SK-N-SH (cell line): ENCODE measurements around the gene ANK3. TPM values are rescaled to one million over a fixed set of nuclear protein-coding genes. Genes with fewer than 3 reads are reported as not detected.

Experiments used
- CTCF ChIA-PET: fragments of 300-600, 350-600 bp; formaldehyde crosslinking; extraction: SDS; loops from one replicate; lab custom pipeline; 2021; lab: Yijun Ruan, JAX
- POLR2A ChIA-PET: fragments of 350-600 bp; sonication (Branson Sonifier 250); formaldehyde crosslinking; extraction: SDS; loops from one replicate; lab custom pipeline; 2020; ENCODE audit warnings: antibody characterized with exemption, inconsistent platforms; lab: Yijun Ruan, JAX
- DNase-seq: peaks from one replicate; pipeline ENCODE4 v3.0.0; 2012
- H2AFZ ChIP-seq: fragments of 200-600 bp; sonication (generic); 2 replicates; pipeline ENCODE4 v1.8.1; 2016; ENCODE audit warnings: antibody characterized with exemption, mild to moderate bottlenecking, low read depth
- H3F3A ChIP-seq: fragments of 200-600 bp; sonication (generic); replicated peaks from 2 replicates; pipeline ENCODE3; 2016; ENCODE audit warnings: antibody characterized with exemption, mild to moderate bottlenecking; ENCODE audit not compliant: insufficient read depth
- H3K27ac ChIP-seq, 2 experiments: fragments of 200-500 bp in 1 of 2; fragments of 200-600 bp in 1 of 2; sonication (Bioruptor generic) in 1 of 2; sonication (generic), shearing (Covaris generic) in 1 of 2; 2 replicates each; pipeline versions ENCODE4 v1.5.1 to v1.6.1; 2014 to 2016; ENCODE audit warnings: low read depth in 2 of 2, inconsistent platforms in 1 of 2, low read length in 1 of 2, mild to moderate bottlenecking in 1 of 2, mixed read lengths in 1 of 2
- H3K27me3 ChIP-seq: fragments of 200-600 bp; sonication (generic), shearing (Covaris generic); 2 replicates; pipeline ENCODE4 v1.6.1; 2016; ENCODE audit warnings: mixed run types; ENCODE audit not compliant: insufficient read depth
- H3K36me3 ChIP-seq, 2 experiments: fragments of 200-500 bp in 1 of 2; fragments of 200-600 bp in 1 of 2; sonication (Bioruptor generic) in 1 of 2; sonication (generic) in 1 of 2; replicated peaks in 1 of 2; 2 replicates each; pipeline versions ENCODE3 to v1.5.1; 2014 to 2016; ENCODE audit warnings: low read length in 1 of 2, mild to moderate bottlenecking in 1 of 2; ENCODE audit not compliant: insufficient read depth in 2 of 2, control insufficient read depth in 1 of 2
- H3K4me1 ChIP-seq, 2 experiments: fragments of 200-500 bp in 1 of 2; fragments of 200-600 bp in 1 of 2; sonication (Bioruptor generic) in 1 of 2; sonication (generic), shearing (Covaris generic) in 1 of 2; 2 replicates each; pipeline versions ENCODE4 v1.5.1 to v1.6.1; 2014 to 2016; ENCODE audit warnings: low read depth in 1 of 2, low read length in 1 of 2, mixed run types in 1 of 2; ENCODE audit not compliant: insufficient read depth in 2 of 2, control insufficient read depth in 1 of 2
- H3K4me2 ChIP-seq: fragments of 200-600 bp; sonication (generic), shearing (Covaris generic); 2 replicates; pipeline ENCODE4 v1.6.1; 2017; ENCODE audit warnings: mixed run types
- H3K4me3 ChIP-seq, 2 experiments: fragments of 200-500 bp in 1 of 2; fragments of 200-600 bp in 1 of 2; sonication (Bioruptor generic) in 1 of 2; sonication (generic), shearing (Covaris generic) in 1 of 2; 2 replicates each; pipeline versions ENCODE4 v1.5.1 to v1.8.1; 2014 to 2016; ENCODE audit warnings: low read depth in 2 of 2, inconsistent platforms in 1 of 2, low read length in 1 of 2, mild to moderate bottlenecking in 1 of 2, mixed read lengths in 1 of 2, moderate library complexity in 1 of 2
- H3K79me2 ChIP-seq: fragments of 200-600 bp; sonication (generic); 2 replicates; pipeline ENCODE4 v1.8.1; 2017; ENCODE audit warnings: mild to moderate bottlenecking; ENCODE audit not compliant: insufficient read depth
- H3K9ac ChIP-seq: fragments of 200-600 bp; sonication (generic); 2 replicates; pipeline ENCODE4 v1.6.1; 2017; ENCODE audit warnings: mixed run types
- H3K9me2 ChIP-seq: fragments of 200-600 bp; sonication (generic); 2 replicates; pipeline ENCODE4 v1.6.1; 2017; ENCODE audit warnings: mixed run types
- H3K9me3 ChIP-seq: fragments of 200-600 bp; sonication (generic); 2 replicates; pipeline ENCODE4 v1.6.1; 2017; ENCODE audit warnings: mixed run types, mild to moderate bottlenecking, moderate library complexity
- H4K20me1 ChIP-seq: fragments of 200-600 bp; sonication (generic); 2 replicates; pipeline ENCODE4 v1.6.1; 2017; ENCODE audit warnings: mild to moderate bottlenecking, mixed run types; ENCODE audit not compliant: insufficient read depth
- CHD2 ChIP-seq: fragments of 150-350 bp; IDR thresholded peaks from 2 replicates; pipeline ENCODE4 v1.6.1; 2018; ENCODE audit warnings: low read length; ENCODE audit not compliant: partially characterized antibody
- CTCF ChIP-seq: fragments of 200-600 bp; sonication (generic); IDR thresholded peaks from 2 replicates; pipeline ENCODE4 v1.6.1; 2017; ENCODE audit warnings: antibody characterized with exemption, mild to moderate bottlenecking, moderate library complexity
- ELF1 ChIP-seq: IDR thresholded peaks from 2 replicates; pipeline ENCODE4 v1.4.0; 2012
- EZH2phosphoT487 ChIP-seq: fragments of 200-600 bp; sonication (generic); IDR thresholded peaks from 2 replicates; pipeline ENCODE4 v1.6.1; 2017; ENCODE audit warnings: low read depth, mixed run types, mild to moderate bottlenecking, antibody characterized with exemption, moderate library complexity, borderline replicate concordance
- FOXM1 ChIP-seq: IDR thresholded peaks from 2 replicates; pipeline ENCODE4 v1.4.0; 2012; ENCODE audit warnings: low read depth, mild to moderate bottlenecking
- GABPA ChIP-seq: IDR thresholded peaks from 2 replicates; pipeline ENCODE4 v1.4.0; 2012; ENCODE audit warnings: low read depth, mild to moderate bottlenecking
- GATA2 ChIP-seq: sonication (generic); formaldehyde crosslinking; IDR thresholded peaks from 2 replicates; pipeline ENCODE4 v1.5.0; 2020; ENCODE audit warnings: mild to moderate bottlenecking, missing genetic modification reagents
- JUND ChIP-seq: IDR thresholded peaks from 2 replicates; pipeline ENCODE4 v1.4.0; 2012
- MAX ChIP-seq: IDR thresholded peaks from 2 replicates; pipeline ENCODE4 v1.4.0; 2012; ENCODE audit warnings: low read depth
- MEF2A ChIP-seq: IDR thresholded peaks from 2 replicates; pipeline ENCODE4 v1.4.0; 2012; ENCODE audit warnings: low read depth, borderline replicate concordance
- NFIC ChIP-seq: IDR thresholded peaks from 2 replicates; pipeline ENCODE4 v1.4.0; 2012; ENCODE audit warnings: borderline replicate concordance
- NRF1 ChIP-seq: IDR thresholded peaks from 2 replicates; pipeline ENCODE4 v1.6.1; 2012; ENCODE audit warnings: low read depth, mild to moderate bottlenecking, low read length
- RCOR1 ChIP-seq: fragments of 150-350 bp; IDR thresholded peaks from 2 replicates; pipeline ENCODE4 v1.6.1; 2017; ENCODE audit warnings: antibody characterized with exemption, low read length
- REST ChIP-seq: IDR thresholded peaks from 2 replicates; pipeline ENCODE4 v1.6.1; 2012; ENCODE audit warnings: mild to moderate bottlenecking, low read depth, low read length, moderate library complexity
- SMC3 ChIP-seq: IDR thresholded peaks from 2 replicates; pipeline ENCODE4 v1.6.1; 2012; ENCODE audit warnings: low read depth, low read length, improper control_type of control experiment
- TAF1 ChIP-seq: IDR thresholded peaks from 2 replicates; pipeline ENCODE4 v1.6.1; 2012; ENCODE audit warnings: low read depth, mild to moderate bottlenecking, low read length, moderate library complexity, borderline replicate concordance
- TCF12 ChIP-seq: IDR thresholded peaks from 2 replicates; pipeline ENCODE4 v1.4.0; 2012
- TEAD4 ChIP-seq: IDR thresholded peaks from 2 replicates; pipeline ENCODE4 v1.4.0; 2012; ENCODE audit warnings: mild to moderate bottlenecking, borderline replicate concordance; ENCODE audit not compliant: insufficient read depth
- YY1 ChIP-seq: IDR thresholded peaks from 2 replicates; pipeline ENCODE4 v1.4.0; 2012; ENCODE audit warnings: low read depth, mild to moderate bottlenecking
- WGBS: methylation state at CpG from one replicate; pipeline ENCODE4 v1.1.6; 2017; ENCODE audit warnings: low lambda C conversion rate; 5-methylcytosine and 5-hydroxymethylcytosine counted together
- polyA plus RNA-seq, 3 experiments: library from polyadenylated mRNA; depleted of rRNA; stranded (reverse); fragments of >200 nt; gene quantifications; 2 replicates each; pipeline ENCODE4 v1.2.3, GENCODE V29; 2012

ANK3 gene
- polyA plus RNA-seq, 1 of the 3 experiments (the other 2 are of a cell fraction): 10.0 TPM

DNA sequence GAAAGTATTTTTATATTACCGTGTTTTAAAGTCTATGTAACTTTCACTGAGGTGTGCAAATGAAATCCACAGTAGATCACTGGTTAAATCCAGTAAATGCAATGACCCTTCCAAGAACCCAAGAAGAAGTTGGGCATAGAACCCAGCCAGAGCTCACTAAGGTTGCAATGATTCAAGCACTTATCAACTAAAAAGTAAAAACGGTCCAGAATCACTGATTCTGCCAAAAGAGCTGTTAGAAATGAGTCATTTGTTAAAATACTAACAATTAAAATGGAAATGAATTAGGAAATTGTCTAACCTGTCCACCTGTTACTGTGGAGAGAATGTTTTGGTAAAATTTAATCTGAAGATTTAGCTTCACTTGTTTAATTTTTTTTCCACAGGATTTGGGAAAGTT lies 74.4 kb downstream of the ANK3 start:
- H3K9me3 ChIP-seq: no peaks in the 10 kb centered on the region
- TF ChIP-seq FOXM1 (no peak), MEF2A (no peak), TAF1 (no peak), SMC3 (no peak), NFIC (no peak), GABPA (no peak), CTCF (no peak)
- H3K4me1 ChIP-seq: peaks cover 9 to 43% of the 10 kb centered on the region in 2 experiments
- H4K20me1 ChIP-seq: no peaks in the 10 kb centered on the region
- no peak for DNase-seq
- no peak overlapping the region for H3K4me2 ChIP-seq
- POLR2A ChIA-PET: no interaction called here
- 55% methylated on average over 2 of the region's 2 CpGs for WGBS
- no peak overlapping the region for H3K4me3 ChIP-seq
- H3K9me2 ChIP-seq: no peaks in the 10 kb centered on the region
- no peaks in the 10 kb centered on the region for H3K79me2 ChIP-seq
- H3K27ac ChIP-seq: peak overlapping the region; percentile 86 to 92; a peak in 3 of 4 replicates
- no peaks in the 10 kb centered on the region for H3K27me3 ChIP-seq
- CTCF ChIA-PET: interaction anchor here (1.0 to 1.2 kb wide), 2 partner anchors 12 to 606 kb away, joined by 3 read pairs; partner anchors contain the start of gene SLC16A9
- H3F3A ChIP-seq: peaks cover 34% of the 10 kb centered on the region
- no peak overlapping the region for H2AFZ ChIP-seq
- H3K9ac ChIP-seq: no peak overlapping the region
- no peaks in the 10 kb centered on the region for H3K36me3 ChIP-seq

DNA sequence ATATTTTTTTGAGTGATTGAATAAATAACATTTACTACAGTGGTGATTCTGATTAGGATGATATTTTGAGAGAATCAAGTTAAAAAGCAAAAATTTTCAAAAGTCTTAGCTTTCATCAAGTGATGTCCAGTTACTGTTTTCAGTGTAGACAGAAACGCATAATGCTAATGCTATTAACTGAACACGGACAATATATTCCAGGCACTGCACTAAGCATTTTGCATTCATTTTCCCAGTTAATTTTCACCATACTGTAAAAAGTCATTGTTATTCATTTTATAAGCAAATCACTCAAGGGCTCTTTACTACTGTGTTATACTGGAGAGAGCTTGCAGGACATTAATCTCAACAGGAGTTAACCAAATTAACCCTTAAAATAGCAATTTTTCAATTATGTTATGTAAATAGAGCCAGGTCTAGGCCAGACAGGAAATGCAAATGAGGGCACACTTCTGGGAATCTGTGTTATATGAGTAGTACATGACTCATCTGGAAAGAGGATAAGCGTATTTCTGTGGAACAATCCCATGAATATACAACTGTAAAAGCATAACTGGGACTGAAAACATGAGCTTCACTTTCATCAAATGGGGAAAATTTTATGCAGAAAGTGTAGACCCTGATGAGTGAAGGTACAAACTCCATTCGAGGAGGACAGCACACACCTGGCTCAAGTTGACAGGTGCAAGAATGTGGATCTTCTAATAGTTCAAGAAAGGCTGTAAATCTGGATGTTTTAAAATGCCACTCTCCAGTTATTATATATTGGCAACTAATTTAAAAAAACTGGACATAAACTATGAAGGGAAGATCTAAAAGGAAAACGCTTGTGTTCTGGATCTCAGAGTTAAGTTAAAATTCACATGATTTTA lies 75.4 kb downstream of the ANK3 start:
- H2AFZ ChIP-seq: 0 out of 2 replicates have a peak overlapping the region, but pooled peaks have one; percentile 32
- no peaks in the 10 kb centered on the region for H3K36me3 ChIP-seq
- H3K79me2 ChIP-seq: no peaks in the 10 kb centered on the region
- WGBS: 29% methylated on average over 5 of the region's 5 CpGs
- peaks cover 34% of the 10 kb centered on the region for H3F3A ChIP-seq
- no peaks in the 10 kb centered on the region for H3K9me2 ChIP-seq
- no peaks in the 10 kb centered on the region for H3K27me3 ChIP-seq
- POLR2A ChIA-PET: no interaction called here
- peak overlapping the region; percentile 86 to 92 for H3K27ac ChIP-seq
- no peak for DNase-seq
- H3K4me1 ChIP-seq: peaks cover 9 to 43% of the 10 kb centered on the region in 2 experiments
- no peaks in the 10 kb centered on the region for H3K9me3 ChIP-seq
- peak overlapping the region; percentile 23; the same call in 1 of the 2 replicates for H3K9ac ChIP-seq
- no peak overlapping the region for H3K4me3 ChIP-seq
- peak overlapping the region; percentile 64; the same call in 1 of the 2 replicates for H3K4me2 ChIP-seq
- H4K20me1 ChIP-seq: no peaks in the 10 kb centered on the region
- CTCF ChIA-PET: interaction anchor here (1.0 to 1.8 kb wide), 5 partner anchors 13 to 96 kb away, joined by 3 to 5 read pairs (median 3); no protein-coding TSS in a partner anchor
- TF ChIP-seq CTCF (no peak), GATA2 (CRISPR knock-in tag) (no peak), EZH2phosphoT487 (no peak), NFIC (peak; percentile 58; the same call in 1 of the 2 replicates), SMC3 (no peak), RCOR1 (no peak), YY1 (no peak), MAX (peak; percentile 18; the same call in 1 of the 2 replicates), TCF12 (peak; percentile 76), REST (no peak), NRF1 (no peak), JUND (peak; percentile 82), CHD2 (no peak), ELF1 (peak; percentile 86), TEAD4 (no peak)
